Iris pigment epithelial cell (primary cell): ENCODE measurements around the gene NEIL3.

ENCODE experiments used
- DNase-seq: peaks from one replicate; pipeline ENCODE4 v3.0.0-alpha.2; 2011; ENCODE audit warnings: low read depth

The NEIL3 gene

DNA sequence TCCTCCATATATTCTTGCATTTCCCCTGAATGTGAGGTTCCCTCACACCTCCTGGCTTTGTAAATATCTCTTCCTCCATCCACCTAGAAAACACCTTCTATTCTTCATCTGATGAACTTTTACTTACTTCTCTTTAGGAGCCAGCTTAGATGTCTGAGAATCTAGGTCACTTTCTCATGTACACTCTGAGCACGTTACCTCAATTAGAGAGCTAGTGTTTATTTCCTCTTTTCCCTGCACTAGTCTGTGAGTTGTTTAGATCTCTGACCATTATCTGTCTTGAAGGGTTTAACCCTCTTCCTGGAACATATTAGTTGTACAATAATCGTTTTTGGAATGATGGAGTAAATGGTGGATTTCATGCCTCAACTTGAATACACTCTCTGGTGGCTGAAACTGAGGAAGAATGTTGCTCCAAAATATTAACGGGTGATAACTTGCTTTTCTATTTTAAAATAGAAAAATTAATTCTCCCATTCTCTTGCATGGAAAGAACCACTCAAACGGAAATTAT lies 8.5 kb upstream of the NEIL3 start:
- DNase-seq, result no peak

DNA sequence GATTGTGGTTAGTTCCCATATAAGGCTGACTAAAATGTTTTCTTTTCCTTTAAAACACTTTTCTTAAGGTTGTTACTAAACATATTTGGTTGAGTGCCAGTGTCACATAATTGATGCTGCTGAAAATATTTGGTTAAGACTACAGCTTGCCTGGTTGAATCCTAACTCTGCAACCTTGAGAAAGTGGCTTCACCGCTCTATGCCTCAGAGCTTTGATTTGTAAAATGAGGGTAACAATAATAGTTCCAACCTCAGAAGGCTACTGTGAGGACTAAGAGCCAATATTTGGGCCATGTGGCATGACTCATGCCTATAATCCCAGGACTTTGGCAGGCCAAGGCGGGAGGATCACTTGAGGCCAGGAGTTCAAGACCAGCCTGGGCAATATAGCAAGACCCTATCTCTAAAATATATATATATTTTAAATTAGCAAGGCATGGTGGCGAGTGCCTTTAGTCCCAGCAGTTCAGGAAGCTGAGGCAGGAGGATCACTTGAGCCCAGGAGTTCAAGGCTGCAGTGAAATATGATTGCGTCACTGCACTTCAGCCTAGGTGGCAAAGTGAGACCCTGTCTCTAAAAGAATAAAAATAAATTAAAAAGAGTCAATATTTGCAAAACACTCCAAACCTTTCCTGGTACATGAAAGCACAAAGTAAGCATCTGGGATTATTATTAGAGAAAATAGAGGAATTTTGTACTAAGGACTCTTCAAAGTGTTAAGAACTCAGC lies 7.1 kb upstream of the NEIL3 start:
- peak; percentile 9 for DNase-seq

DNA sequence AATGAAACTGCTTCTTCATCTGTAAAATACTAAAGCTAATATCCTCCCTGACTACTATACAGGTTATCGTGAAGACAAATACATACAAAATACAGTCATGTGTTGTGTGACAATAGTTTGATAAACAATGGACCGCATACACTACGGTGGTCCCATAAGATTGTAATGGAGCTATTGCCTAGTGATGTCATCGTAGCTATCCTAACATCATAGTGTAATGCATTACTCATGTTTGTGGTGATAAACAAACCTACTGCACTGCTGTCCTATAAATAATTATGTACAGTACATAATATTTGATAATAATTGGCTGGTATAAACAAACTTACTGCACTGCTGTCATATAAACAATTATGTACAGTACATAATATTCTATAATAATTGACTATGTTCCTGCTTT lies 5.6 kb upstream of the NEIL3 start:
- DNase-seq, result no peak

DNA sequence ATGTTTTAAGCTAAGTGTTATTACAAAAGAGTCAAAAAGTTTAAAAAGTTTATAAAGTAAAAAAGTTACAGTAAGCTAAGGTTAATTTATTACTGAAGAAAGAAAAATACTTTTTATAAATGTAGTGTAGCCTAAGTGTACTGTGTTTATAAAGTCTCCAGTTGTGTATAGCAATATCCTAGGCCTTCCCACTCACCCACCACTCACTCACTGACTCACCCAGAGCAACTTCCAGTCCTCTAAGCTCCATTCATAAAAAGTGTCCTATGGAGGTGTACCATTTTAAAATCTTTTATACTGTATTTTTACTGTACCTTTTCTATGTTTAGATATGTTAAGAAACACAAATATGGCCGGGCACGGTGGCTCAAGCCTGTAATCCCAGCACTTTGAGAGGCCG lies 4.8 kb upstream of the NEIL3 start:
- DNase-seq, result peak; percentile 49

DNA sequence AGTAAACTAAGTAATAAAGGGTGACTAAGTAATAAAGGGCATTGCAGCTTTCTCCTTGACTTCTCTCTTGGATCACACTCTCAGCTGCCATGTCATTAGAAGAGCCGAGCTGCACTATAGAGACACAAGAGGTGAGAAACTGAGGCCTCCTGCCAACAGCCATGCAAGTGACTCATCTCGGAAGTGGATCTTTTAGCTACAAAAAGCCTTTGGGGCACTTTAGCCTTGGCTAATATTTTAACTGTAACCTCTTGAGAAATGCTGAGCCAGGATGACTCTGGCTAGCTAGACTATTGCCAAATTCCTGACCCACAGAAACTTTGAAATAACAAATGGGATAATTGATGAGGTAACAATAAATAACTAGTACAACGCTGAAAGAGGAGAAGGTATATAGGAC lies 1.5 kb upstream of the NEIL3 start:
- DNase-seq, result peak; percentile 66

DNA sequence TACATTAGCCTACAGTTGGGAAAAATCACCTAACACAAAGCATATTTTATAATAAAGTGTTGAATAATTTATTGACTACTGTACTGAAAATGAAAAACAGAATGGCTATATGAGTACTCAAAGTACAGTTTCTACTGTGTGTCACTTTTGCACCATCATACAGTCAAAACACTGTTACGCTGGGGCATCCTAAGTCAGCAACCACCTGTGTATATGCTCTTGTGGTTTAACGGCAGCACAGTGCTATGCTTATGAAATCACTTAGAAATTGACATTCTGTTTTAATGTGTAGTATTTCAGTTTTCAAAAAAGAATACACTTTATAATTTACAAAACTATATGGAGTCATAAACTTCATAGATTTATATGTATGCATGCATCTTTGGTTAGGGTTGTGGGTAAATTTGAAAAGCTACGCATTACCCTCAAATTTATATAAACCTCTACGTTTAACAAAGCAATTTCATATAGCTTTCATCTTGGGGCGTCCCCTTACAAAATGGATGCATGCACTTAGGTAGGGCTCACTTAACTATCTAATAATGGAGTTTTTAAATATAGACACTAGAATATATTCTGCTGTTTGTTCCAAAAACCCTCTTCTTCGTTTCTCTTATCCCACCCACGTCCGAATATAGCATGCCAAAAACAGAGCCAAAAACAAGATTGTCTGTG lies 690 bp upstream of the NEIL3 start:
- no peak for DNase-seq

DNA sequence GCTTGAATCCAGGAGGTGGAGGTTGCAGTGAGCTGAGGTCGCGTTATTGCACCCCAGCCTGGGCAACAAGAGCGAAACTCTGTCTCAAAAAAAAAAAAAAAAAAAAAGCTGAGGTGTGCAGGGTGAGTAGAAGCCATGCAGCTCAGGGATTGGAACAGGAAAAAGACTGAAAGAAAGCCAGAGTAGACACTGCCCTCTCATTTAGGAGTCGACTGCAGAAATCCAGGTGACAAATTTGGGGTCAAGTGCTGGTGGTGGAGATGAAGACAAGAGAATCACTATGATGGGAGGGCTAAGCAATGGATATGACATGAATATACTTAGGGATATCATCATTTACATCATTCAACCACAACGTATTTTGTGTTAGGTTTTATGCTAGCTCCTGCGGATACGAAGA lies 1.9 kb downstream of the NEIL3 start:
- no peak for DNase-seq

DNA sequence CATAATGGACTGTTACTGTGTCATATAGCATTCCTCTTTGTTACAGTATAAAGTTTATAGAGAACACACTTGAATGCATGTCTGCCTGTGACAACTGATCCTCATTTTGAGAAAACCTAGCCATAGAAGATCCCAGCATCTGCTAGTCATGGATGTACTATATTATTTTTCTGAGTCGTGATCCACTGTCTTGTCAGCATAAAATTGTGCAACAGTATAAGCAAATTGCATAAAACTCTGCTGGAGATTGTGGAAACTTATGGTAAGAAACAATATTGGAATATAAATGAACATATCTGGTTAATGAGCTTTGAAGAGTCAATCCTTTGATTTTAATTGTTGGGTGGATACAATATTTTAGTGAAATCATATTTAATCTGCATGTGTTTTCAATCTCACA lies 3.6 kb downstream of the NEIL3 start:
- peak; percentile 49 for DNase-seq

DNA sequence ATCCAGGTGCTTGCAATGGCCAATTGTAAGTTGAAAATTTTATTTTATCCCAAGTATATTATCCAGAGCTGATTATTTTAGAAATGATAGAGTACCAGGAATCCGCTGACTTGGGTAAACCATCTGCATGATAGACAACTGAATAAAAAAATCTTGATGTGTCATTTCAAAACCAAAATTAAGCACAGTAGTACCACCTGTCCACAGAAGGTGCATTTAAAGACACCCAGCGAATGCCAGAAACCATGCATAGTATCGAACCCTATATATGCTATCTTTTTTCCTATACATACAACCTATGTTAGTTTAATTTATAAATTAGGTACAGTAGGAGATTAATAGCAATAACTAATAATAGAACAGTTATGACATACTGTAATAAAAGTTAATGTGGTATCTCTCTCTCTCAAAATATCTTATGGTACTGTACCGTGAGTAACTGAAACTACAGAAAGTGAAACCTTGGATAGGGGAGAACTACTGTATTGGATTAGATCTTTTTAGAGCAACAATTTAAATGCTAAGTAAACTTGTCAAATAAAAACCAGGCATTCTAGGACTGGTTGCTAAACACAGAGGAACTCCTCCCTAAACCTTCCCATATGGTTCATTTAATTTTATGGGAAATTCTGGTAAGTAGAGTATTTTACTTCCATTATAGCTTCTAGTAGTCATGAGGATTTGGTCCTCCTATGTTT lies 6.2 kb downstream of the NEIL3 start:
- DNase-seq, result no peak

DNA sequence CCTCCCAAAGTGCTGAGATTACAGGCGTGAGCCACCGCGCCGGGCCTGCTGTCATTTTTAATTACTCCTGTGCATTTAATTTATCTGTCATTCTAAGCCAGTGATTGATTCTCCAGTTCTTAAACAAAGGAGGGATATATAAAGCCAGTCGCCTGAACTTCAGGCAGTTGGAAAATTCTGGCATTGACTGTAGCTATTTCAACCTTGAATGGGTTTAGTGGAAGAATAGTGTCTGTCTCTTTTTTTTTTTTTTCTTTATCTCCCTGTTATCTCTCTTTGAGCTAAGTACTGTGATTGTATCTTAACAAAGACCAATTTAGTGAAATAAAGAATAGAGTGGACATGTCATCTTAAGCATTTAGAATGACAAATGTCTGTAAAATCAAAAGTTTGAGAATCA lies 11.0 kb downstream of the NEIL3 start:
- DNase-seq, result no peak

DNA sequence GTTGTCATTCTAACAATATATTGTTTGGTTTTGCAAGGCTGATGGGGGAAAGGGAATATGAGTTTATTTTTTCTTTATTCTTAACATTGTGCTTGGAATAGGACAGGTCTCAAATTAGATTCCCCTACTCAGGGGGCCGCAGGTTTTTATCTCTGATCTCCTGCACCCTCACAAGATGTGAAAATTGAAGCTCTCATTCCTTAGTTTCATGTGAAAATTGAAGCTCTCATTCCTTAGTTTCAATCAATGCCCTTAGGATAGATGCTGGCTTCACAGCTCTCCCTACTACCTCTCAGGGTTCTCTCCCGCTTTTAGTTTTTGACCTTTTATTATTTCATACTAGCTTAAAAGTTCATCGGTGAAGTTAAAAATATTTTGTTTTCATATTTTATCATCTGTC lies 12.0 kb downstream of the NEIL3 start:
- no peak for DNase-seq

DNA sequence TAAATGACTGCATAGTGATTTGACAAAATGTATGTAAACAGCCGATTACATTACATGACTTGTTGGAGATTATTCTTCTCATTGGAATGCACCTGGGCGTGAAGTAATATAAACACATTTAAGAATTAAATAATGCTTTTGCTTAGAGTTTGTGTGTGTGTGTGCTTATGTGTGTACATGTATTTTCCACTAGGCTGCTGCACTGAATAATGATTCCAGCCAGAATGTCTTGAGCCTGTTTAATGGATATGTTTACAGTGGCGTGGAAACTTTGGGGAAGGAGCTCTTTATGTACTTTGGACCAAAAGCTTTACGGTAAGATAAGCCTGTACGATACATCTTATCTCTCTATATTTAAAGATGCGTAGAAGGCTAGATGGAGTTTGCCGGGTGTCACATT lies 12.6 kb downstream of the NEIL3 start:
- DNase-seq, result peak; percentile 21

DNA sequence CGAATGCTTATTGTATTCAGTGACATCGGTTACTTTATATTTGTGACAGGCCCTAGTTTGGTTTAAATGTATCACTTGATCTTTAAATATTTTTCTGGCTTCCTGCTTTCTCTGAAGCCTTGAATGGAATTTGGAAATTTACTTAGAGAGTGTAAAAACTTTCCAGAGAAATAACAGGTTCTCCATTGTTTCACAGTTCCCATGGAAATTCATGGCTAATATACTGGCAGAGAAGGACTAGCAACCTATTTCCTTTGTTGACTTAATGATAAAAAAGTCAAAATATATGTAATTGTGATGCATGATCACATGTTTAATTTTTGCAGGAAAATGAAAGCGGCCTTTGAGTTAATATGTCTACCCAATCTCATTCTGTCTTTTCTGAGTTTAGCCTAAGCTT lies 13.2 kb downstream of the NEIL3 start:
- DNase-seq, result no peak

DNA sequence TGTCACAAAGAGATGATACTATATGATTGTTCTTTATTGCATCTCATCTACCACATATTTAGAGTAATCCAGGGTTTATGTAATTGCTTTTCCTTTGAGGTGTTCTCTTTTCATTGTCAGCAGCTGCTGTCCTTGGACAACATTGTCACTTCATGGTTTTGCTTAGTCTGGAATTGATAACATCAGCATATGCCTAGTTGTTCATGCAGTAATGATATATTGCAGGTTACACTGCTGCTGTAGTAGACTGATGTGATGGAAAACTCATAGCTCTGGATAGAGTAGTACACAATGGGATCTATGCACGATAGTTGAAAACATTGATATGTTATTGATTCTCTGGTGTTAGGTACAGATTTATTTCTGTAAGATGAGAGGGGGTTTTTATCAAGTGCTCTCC lies 13.7 kb downstream of the NEIL3 start:
- DNase-seq, result no peak

DNA sequence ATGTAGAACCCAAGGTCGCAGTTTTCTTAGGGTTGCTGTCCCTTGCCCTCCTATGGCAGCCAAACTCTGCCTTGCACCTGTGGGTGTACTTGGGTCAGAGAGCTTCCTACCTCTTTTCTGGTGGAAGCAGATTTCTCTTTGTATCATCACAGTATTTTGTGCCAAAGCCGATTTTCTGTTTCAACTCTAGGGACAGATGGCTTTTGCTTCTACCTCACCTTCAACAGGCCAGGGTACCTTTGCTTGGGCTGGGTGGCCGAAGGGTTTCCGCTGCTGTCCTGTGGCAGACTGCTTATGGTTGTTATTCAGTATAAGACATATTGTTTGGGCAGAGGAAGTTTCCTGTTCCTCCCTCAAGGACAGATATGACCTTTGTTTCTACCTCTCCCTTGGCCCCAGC lies 22.4 kb downstream of the NEIL3 start:
- no peak for DNase-seq

DNA sequence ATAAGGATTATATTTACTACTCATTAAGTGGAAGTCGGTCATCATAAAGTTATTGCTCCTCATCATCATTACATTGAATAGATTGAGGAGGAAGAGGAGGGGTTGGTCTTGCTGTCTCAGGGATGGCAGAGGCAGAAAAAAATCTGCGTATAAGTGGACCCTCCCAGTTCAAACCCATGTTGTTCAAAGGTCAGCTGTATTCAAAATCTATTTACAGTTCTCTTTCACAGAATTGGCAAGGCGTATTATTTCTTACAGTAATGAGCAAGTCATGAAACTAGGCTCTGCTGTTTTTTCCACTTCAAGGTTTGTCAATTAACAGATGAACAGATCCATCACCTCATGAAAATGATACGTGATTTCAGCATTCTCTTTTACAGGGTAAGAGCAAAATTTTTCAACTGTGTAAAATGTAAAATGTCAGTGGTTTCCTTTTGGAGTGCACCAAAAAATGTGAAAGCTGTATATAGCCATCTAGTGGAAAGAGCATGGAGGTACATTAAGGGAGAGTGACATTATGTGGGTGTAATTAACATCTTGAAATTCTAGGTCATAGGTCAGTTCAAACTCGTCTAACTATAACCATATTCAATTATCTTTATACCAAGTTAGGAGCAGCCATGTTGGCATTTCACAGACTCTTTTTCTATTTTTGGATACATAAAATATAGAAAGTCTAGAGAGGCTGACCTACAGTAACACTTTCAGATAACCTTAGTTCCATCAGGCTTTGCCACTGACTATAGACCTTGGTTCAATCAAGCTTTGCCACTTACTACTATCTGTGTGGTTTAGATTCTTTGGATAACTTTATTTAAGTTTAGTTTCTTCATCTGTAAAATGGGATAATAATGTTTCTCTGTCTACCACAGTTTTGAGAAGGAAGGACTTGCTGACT lies 30.1 kb downstream of the NEIL3 start:
- peak; percentile 37 for DNase-seq

DNA sequence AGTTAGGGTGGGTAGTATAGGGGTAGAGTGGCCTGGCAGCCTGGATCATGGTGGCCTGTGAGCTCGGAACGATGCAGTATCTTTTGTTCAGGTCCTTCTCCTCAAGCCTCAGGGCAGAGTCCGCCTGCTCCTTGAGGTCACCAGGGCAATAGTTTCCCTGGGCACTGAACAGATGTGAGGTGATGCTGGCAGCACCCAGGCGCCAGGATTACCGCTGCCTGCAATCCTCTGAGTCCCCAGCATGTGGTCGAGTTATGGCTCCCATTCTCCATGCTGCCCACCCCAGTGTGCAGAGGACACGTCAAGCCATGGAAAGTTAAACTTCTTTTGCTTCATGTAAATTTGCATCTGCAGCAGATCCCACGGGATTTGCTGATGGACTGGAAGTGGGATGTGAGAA lies 38.7 kb downstream of the NEIL3 start:
- DNase-seq, result no peak

DNA sequence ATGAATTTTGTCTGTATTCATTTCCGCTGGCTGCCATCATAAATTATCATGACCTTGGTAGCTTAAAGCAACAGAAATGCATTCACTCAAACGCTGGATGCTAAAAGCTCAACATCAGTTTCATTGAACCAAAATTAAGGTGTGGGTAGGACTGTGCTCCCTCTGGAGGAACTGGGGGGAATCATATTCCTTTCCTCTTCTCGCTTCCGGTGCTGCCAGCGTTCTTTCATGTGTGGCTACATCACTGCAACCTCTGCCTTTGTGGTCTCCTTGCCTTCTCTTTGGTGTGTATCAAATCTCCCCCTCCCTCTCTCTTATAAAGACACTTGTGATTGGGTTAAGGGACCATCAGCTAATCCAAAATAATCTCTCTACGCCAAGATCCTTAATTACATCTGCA lies 39.5 kb downstream of the NEIL3 start:
- no peak for DNase-seq

DNA sequence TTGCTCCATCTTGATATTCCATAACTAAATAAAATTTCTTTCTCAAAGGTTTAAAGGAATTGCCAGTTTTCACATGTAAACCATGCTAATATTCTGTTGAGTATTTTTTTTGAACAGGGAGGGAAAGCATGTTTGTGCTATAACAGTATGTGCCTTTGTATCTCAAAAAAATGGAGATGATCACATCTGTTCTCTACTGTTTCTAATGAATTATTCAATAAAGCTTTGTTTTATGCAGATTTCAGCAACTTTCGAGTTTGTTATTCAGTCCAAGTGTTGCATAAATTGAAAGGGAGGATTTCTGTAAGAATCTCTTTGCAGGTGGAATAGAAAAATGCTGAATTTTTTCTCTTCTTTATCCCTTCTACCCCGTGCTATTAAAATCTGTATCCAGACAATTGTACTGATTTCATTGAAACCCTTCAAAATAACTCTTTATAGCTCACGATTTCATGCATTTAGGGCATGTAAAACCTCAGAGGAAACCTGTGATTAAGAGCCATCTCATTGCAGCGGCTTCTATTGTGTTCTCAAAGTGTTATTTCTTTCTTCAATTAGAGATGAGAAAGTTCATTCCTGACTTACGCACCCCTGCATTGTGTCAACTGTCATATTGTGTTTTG lies 42.1 kb downstream of the NEIL3 start:
- no peak for DNase-seq

DNA sequence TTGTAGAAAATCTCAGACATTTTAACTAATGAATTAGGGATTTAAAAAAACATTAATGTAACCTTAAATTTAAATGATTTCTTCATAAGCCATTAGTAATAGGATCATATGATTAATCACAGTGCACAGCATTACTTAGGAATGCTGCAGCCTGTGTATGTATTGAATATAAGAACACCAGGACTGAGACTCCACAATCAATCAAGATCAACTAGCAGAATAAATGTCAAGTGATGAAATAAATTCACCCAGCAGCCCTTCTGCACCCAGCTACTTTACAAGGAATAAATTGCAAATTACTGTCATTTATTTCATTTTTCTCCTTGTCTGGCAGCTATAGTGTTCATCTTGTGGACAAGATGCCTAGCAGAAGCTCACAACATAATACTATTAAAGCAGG lies 46.5 kb downstream of the NEIL3 start:
- DNase-seq, result no peak

DNA sequence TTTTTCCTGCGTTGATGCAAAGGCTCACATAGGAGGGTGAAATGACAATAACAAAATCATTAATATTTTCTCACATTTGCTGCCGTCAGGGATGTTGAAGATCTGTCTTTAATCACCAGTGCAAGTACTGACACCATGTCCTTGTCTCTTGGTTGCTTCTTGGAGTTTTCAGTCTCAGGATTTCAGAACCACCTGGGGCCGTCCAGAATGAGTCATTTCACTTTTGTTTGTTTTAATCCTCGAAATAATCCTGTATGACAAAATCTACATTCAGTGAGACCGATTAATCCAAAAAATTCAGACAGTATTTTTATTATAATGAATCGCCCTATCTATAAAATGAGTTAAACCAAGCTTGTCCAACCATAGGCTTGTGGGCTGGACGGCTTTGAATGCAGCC lies 47.2 kb downstream of the NEIL3 start:
- DNase-seq, result peak; percentile 17

DNA sequence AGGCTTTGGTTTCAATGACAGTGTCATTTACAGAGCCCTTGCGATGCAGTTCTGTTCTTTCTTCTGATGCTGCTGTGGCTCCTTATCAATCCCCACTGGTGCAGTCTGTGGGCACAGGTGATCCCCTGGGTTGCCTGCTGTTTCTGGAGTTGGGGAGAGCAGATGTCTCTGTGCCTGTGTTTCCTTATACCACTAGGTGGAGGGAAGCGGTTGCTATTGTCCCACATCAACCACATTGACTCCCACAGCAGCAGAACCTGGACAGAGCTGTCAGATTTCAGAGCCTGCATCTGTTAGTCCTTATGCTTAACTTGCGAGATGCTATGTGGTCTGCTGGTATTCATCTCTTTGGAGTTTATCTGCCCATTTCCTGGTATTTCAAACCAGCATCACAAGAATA lies 57.7 kb downstream of the NEIL3 start:
- peak; percentile 24 for DNase-seq
